IMR-90 (cell line): ENCODE results near the gene HCFC1. TPM values are rescaled to one million over a fixed set of nuclear protein-coding genes. Genes with fewer than 3 reads are reported as not detected.

Experiments
- ATAC-seq: fragments of 200-7000 bp; cut with Tn5 transposase; 2 replicates; pipeline ENCODE4 v1.9.1; 2020; ENCODE audit warnings: low read depth, mild to moderate bottlenecking, moderate library complexity
- BruUV-seq: library from RNA; stranded (reverse); fragments of 400-500 nt; replicated peaks from 2 replicates; lab custom pipeline; 2021; lab: Mats Ljungman, UMichigan
- CTCF ChIA-PET: fragments of 300-600 bp; formaldehyde crosslinking; extraction: SDS; loops from one replicate; lab custom pipeline; 2021; ENCODE audit warnings: antibody characterized with exemption; lab: Yijun Ruan, JAX
- POLR2A ChIA-PET: fragments of 300-600 bp; sonication (Branson Sonifier 250); formaldehyde crosslinking; loops from one replicate; lab custom pipeline; 2022; ENCODE audit warnings: antibody characterized with exemption; ENCODE audit not compliant: unreplicated experiment; lab: Charles Lee
- DNase-seq: peaks from one replicate; pipeline ENCODE4 v3.0.0; 2013
- H2AFZ ChIP-seq: replicated peaks from 2 replicates; pipeline ENCODE3; 2013; ENCODE audit warnings: low read length, mild to moderate bottlenecking; ENCODE audit not compliant: poor library complexity
- H2AK5ac ChIP-seq: 2 replicates; pipeline ENCODE4 v1.6.1; 2013; ENCODE audit warnings: low read depth, low read length, inconsistent platforms
- H2AK9ac ChIP-seq: replicated peaks from 2 replicates; pipeline ENCODE3; 2013; ENCODE audit warnings: mild to moderate bottlenecking, low read depth, low read length, moderate library complexity; ENCODE audit not compliant: poor library complexity
- H2BK120ac ChIP-seq: 2 replicates; pipeline ENCODE4 v1.6.1; 2013; ENCODE audit warnings: low read depth, low read length, inconsistent platforms
- H2BK15ac ChIP-seq: 3 replicates; pipeline ENCODE4 v1.6.1; 2013; ENCODE audit warnings: low read depth, low read length, inconsistent platforms
- H2BK20ac ChIP-seq: 2 replicates; pipeline ENCODE4 v1.6.1; 2013; ENCODE audit warnings: low read depth, mild to moderate bottlenecking, inconsistent platforms, low read length, moderate library complexity
- H2BK5ac ChIP-seq: 2 replicates; pipeline ENCODE4 v1.6.1; 2013; ENCODE audit warnings: mild to moderate bottlenecking, low read depth, low read length, inconsistent platforms; ENCODE audit not compliant: poor library complexity, severe bottlenecking
- H3K14ac ChIP-seq: replicated peaks from 2 replicates; pipeline ENCODE4 v1.6.1; 2013; ENCODE audit warnings: low read depth, low read length, inconsistent platforms
- H3K18ac ChIP-seq: 2 replicates; pipeline ENCODE4 v1.6.1; 2013; ENCODE audit warnings: low read depth, low read length, control low read depth
- H3K23ac ChIP-seq: 2 replicates; pipeline ENCODE4 v1.6.1; 2013; ENCODE audit warnings: low read depth, low read length, inconsistent platforms
- H3K27ac ChIP-seq: 2 replicates; pipeline ENCODE4 v1.5.1; 2013; ENCODE audit warnings: mild to moderate bottlenecking, control low read depth, low read length; ENCODE audit not compliant: insufficient read depth
- H3K27me3 ChIP-seq: 2 replicates; pipeline ENCODE4 v1.6.1; 2013; ENCODE audit warnings: low read length; ENCODE audit not compliant: control insufficient read depth, insufficient read depth
- H3K36me3 ChIP-seq: 2 replicates; pipeline ENCODE4 v1.6.1; 2013; ENCODE audit warnings: low read length, mixed read lengths; ENCODE audit not compliant: control insufficient read depth, insufficient read depth
- H3K4ac ChIP-seq: 2 replicates; pipeline ENCODE4 v1.6.1; 2013; ENCODE audit warnings: low read depth, low read length, inconsistent platforms
- H3K4me1 ChIP-seq: 2 replicates; pipeline ENCODE4 v1.6.1; 2013; ENCODE audit warnings: low read length, mixed read lengths; ENCODE audit not compliant: control insufficient read depth, insufficient read depth
- H3K4me2 ChIP-seq: 2 replicates; pipeline ENCODE4 v1.6.1; 2013; ENCODE audit warnings: low read depth, mild to moderate bottlenecking, control low read depth, low read length, moderate library complexity
- H3K4me3 ChIP-seq: 2 replicates; pipeline ENCODE4 v1.5.1; 2013; ENCODE audit warnings: low read depth, mild to moderate bottlenecking, control low read depth, low read length, moderate library complexity; ENCODE audit not compliant: insufficient read depth
- H3K56ac ChIP-seq: 2 replicates; pipeline ENCODE4 v1.6.1; 2013; ENCODE audit warnings: low read length, inconsistent platforms; ENCODE audit not compliant: insufficient read depth; ENCODE audit errors: extremely low read depth
- H3K79me1 ChIP-seq, 2 experiments: 2 replicates each; pipeline ENCODE4 v1.6.1; 2013; ENCODE audit warnings: low read length in 2 of 2, inconsistent platforms in 1 of 2, low read depth in 1 of 2
- H3K9ac ChIP-seq: 2 replicates; pipeline ENCODE4 v1.6.1; 2013; ENCODE audit warnings: low read depth, low read length, control low read depth
- H3K9me1 ChIP-seq: 2 replicates; pipeline ENCODE4 v1.6.1; 2013; ENCODE audit warnings: low read length, inconsistent platforms; ENCODE audit not compliant: insufficient read depth
- H3K9me3 ChIP-seq: 2 replicates; pipeline ENCODE4 v1.6.1; 2013; ENCODE audit warnings: low read length; ENCODE audit not compliant: control insufficient read depth, insufficient read depth
- H4K20me1 ChIP-seq: 2 replicates; pipeline ENCODE4 v1.6.1; 2013; ENCODE audit warnings: low read length, inconsistent platforms; ENCODE audit not compliant: insufficient read depth
- H4K5ac ChIP-seq: 2 replicates; pipeline ENCODE4 v1.6.1; 2013; ENCODE audit warnings: mild to moderate bottlenecking, low read depth, low read length, control low read depth
- H4K8ac ChIP-seq, 2 experiments: 2 replicates each; pipeline ENCODE4 v1.6.1; 2013; ENCODE audit warnings: low read depth in 2 of 2, low read length in 2 of 2, control low read depth in 1 of 2, inconsistent platforms in 1 of 2
- H4K91ac ChIP-seq: 2 replicates; pipeline ENCODE4 v1.6.1; 2013; ENCODE audit warnings: low read depth, low read length, inconsistent platforms; ENCODE audit not compliant: insufficient read depth
- CEBPB ChIP-seq: IDR thresholded peaks from 2 replicates; pipeline ENCODE4 v1.6.1; 2012; ENCODE audit warnings: low read depth, low read length, improper control_type of control experiment
- CHD1 ChIP-seq: IDR thresholded peaks from 2 replicates; pipeline ENCODE4 v1.6.1; 2012; ENCODE audit warnings: low read depth, low read length, improper control_type of control experiment
- FOS ChIP-seq: fragments of 150-350 bp; IDR thresholded peaks from 2 replicates; pipeline ENCODE4 v1.6.1; 2016; ENCODE audit warnings: low read depth, low read length
- MAFK ChIP-seq: IDR thresholded peaks from 2 replicates; pipeline ENCODE4 v1.6.1; 2012; ENCODE audit warnings: low read depth, low read length, improper control_type of control experiment
- MAZ ChIP-seq: IDR thresholded peaks from 2 replicates; pipeline ENCODE4 v1.6.1; 2012; ENCODE audit warnings: low read depth, mild to moderate bottlenecking, low read length, improper control_type of control experiment, moderate library complexity, borderline replicate concordance
- MXI1 ChIP-seq: IDR thresholded peaks from 2 replicates; pipeline ENCODE4 v1.6.1; 2012; ENCODE audit warnings: low read depth, mild to moderate bottlenecking, low read length, moderate library complexity, borderline replicate concordance
- NFE2L2 ChIP-seq: fragments of 150-350 bp; IDR thresholded peaks from 2 replicates; pipeline ENCODE4 v1.6.1; 2016; ENCODE audit warnings: low read depth, mild to moderate bottlenecking, low read length
- POLR2A ChIP-seq: IDR thresholded peaks from 2 replicates; pipeline ENCODE4 v1.6.1; 2012; ENCODE audit warnings: mild to moderate bottlenecking, low read depth, low read length
- RAD21 ChIP-seq: IDR thresholded peaks from 2 replicates; pipeline ENCODE4 v1.6.1; 2012; ENCODE audit warnings: low read length, improper control_type of control experiment
- RCOR1 ChIP-seq: IDR thresholded peaks from 2 replicates; pipeline ENCODE4 v1.6.1; 2012; ENCODE audit warnings: mild to moderate bottlenecking, low read length, improper control_type of control experiment; ENCODE audit not compliant: insufficient replicate concordance
- RFX5 ChIP-seq: IDR thresholded peaks from 2 replicates; pipeline ENCODE4 v1.8.0; 2012; ENCODE audit warnings: low read depth, mild to moderate bottlenecking, low read length, moderate library complexity
- SMC3 ChIP-seq: fragments of 150-350 bp; IDR thresholded peaks from 2 replicates; pipeline ENCODE4 v1.6.1; 2016; ENCODE audit warnings: low read depth, mild to moderate bottlenecking, antibody characterized with exemption, low read length, moderate library complexity
- WGBS, 2 experiments: methylation state at CpG; one replicate each; pipeline versions ENCODE4 v1.1.5 to v1.1.7; 2013; ENCODE audit warnings: missing lambda C conversion rate in 2 of 2; ENCODE audit not compliant: insufficient read length in 1 of 2; ENCODE audit errors: extremely low coverage in 2 of 2; 5-methylcytosine and 5-hydroxymethylcytosine counted together
- dilution Hi-C: fragments of 300-500 bp; cut with HindIII; formaldehyde crosslinking; loops from one replicate; pipeline ENCODE4 v1.14.3; 2018; ENCODE audit warnings: low sequenced_read_pairs; ENCODE audit not compliant: unreplicated experiment
- in situ Hi-C: fragments of 300-500 bp; cut with MboI; formaldehyde crosslinking; loops from 3 replicates; pipeline ENCODE4 v1.14.3; 2019; ENCODE audit warnings: low sequenced_read_pairs, inconsistent platforms, mixed read lengths
- intact Hi-C: fragments of 100-400 bp; cut with micrococcal nuclease; formaldehyde crosslinking; loops from 2 replicates; pipeline ENCODE4 v1.10.0; 2022
- polyA plus RNA-seq, 3 experiments: library from polyadenylated mRNA; depleted of rRNA; stranded (reverse); fragments of >200 nt; gene quantifications; 2 replicates each; pipeline ENCODE4 v1.2.3, GENCODE V29; 2012; ENCODE audit warnings: low replicate concordance in 1 of 3
- total RNA-seq: library from RNA; depleted of rRNA; stranded (reverse); fragments of >200 nt; gene quantifications from 2 replicates; pipeline ENCODE4 v1.2.3, GENCODE V29; 2012
- TF ChIP-seq, protein P1 (sequence below): fragments of 150-350 bp; IDR thresholded peaks from 2 replicates; pipeline ENCODE4 v1.6.1; 2016; ENCODE audit warnings: low read depth, mild to moderate bottlenecking, low read length, moderate library complexity, borderline replicate concordance
- TF ChIP-seq, protein P2 (sequence below): fragments of 150-350 bp; IDR thresholded peaks from 2 replicates; pipeline ENCODE4 v1.6.1; 2017; ENCODE audit warnings: mild to moderate bottlenecking, antibody characterized with exemption, low read length, low read depth
- TF ChIP-seq, protein P3 (sequence below): conservative IDR thresholded peaks from 2 replicates; pipeline ENCODE4 v1.5.1; 2012; ENCODE audit warnings: mild to moderate bottlenecking, low read depth, low read length, improper control_type of control experiment

HCFC1 gene
- total and polyA plus RNA-seq, 2 of the 4 experiments (the other 2 are of a cell fraction) = 3.2 to 17.6 TPM

DNA sequence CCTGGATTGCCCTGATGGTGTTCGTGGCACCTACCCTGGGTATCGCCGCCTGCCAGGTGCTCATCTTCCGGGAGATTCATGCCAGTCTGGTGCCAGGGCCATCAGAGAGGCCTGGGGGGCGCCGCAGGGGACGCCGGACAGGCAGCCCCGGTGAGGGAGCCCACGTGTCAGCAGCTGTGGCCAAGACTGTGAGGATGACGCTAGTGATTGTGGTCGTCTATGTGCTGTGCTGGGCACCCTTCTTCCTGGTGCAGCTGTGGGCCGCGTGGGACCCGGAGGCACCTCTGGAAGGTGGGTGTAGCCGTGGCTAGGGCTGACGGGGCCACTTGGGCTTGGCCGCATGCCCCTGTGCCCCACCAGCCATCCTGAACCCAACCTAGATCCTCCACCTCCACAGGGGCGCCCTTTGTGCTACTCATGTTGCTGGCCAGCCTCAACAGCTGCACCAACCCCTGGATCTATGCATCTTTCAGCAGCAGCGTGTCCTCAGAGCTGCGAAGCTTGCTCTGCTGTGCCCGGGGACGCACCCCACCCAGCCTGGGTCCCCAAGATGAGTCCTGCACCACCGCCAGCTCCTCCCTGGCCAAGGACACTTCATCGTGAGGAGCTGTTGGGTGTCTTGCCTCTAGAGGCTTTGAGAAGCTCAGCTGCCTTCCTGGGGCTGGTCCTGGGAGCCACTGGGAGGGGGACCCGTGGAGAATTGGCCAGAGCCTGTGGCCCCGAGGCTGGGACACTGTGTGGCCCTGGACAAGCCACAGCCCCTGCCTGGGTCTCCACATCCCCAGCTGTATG lies 65.3 kb downstream of the HCFC1 start:
- no peak overlapping the region for H3K23ac ChIP-seq
- intact Hi-C loops (no loop called here), in situ Hi-C loops (loop anchor here (25.0 kb wide), 1 partner anchor 944 kb away; no protein-coding TSS in a partner anchor), dilution Hi-C loops (no loop called here)
- H3K14ac ChIP-seq = no peak overlapping the region
- no peak overlapping the region for H2AFZ ChIP-seq
- ChIA-PET CTCF (no interaction called here), POLR2A (no interaction called here)
- H3K4ac ChIP-seq = no peak overlapping the region
- no peak overlapping the region for H2AK9ac ChIP-seq
- H3K36me3 ChIP-seq = no peaks in the 10 kb centered on the region
- ATAC-seq (no peak), DNase-seq (no peak)
- no peaks in the 10 kb centered on the region for H3K79me1 ChIP-seq
- no peaks in the 10 kb centered on the region; the same call in 1 of the 2 replicates for H4K20me1 ChIP-seq
- H3K18ac ChIP-seq = no peak overlapping the region
- H3K27me3 ChIP-seq = peaks cover 6% of the 10 kb centered on the region
- no peak overlapping the region for H3K4me2 ChIP-seq
- no peak overlapping the region for H3K56ac ChIP-seq
- no peak overlapping the region for H4K5ac ChIP-seq
- H3K9me3 ChIP-seq = no peaks in the 10 kb centered on the region; the same call in 1 of the 2 replicates
- peaks cover 5% of the 10 kb centered on the region; the same call in 1 of the 2 replicates for H3K4me1 ChIP-seq
- no peak overlapping the region for H3K4me3 ChIP-seq
- H2AK5ac ChIP-seq = no peak overlapping the region
- BruUV-seq = no TSS peak
- no peak overlapping the region for H3K9ac ChIP-seq
- H3K27ac ChIP-seq = no peak overlapping the region
- no peak overlapping the region for H4K91ac ChIP-seq
- no peak overlapping the region for H2BK20ac ChIP-seq
- H4K8ac ChIP-seq = no peak overlapping the region
- H2BK120ac ChIP-seq = no peak overlapping the region
- no peak overlapping the region for H2BK15ac ChIP-seq
- peaks cover 3% of the 10 kb centered on the region for H3K9me1 ChIP-seq
- no peak overlapping the region for H2BK5ac ChIP-seq
- WGBS, 2 experiments = 65% methylated on average over 17 of the region's 27 CpGs; no CpG with 5 or more reads in 1 of the 2 experiments
- TF ChIP-seq FOS = no peak
- no peak for TF ChIP-seq POLR2A
- TF ChIP-seq MAZ = no peak
- TF ChIP-seq, protein P1, sequence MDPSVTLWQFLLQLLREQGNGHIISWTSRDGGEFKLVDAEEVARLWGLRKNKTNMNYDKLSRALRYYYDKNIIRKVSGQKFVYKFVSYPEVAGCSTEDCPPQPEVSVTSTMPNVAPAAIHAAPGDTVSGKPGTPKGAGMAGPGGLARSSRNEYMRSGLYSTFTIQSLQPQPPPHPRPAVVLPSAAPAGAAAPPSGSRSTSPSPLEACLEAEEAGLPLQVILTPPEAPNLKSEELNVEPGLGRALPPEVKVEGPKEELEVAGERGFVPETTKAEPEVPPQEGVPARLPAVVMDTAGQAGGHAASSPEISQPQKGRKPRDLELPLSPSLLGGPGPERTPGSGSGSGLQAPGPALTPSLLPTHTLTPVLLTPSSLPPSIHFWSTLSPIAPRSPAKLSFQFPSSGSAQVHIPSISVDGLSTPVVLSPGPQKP = no peak
- TF ChIP-seq MXI1 = no peak
- TF ChIP-seq, protein P2, sequence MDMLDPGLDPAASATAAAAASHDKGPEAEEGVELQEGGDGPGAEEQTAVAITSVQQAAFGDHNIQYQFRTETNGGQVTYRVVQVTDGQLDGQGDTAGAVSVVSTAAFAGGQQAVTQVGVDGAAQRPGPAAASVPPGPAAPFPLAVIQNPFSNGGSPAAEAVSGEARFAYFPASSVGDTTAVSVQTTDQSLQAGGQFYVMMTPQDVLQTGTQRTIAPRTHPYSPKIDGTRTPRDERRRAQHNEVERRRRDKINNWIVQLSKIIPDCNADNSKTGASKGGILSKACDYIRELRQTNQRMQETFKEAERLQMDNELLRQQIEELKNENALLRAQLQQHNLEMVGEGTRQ = no peak
- no peak for TF ChIP-seq RCOR1
- no peak for TF ChIP-seq NFE2L2
- TF ChIP-seq, protein P3, sequence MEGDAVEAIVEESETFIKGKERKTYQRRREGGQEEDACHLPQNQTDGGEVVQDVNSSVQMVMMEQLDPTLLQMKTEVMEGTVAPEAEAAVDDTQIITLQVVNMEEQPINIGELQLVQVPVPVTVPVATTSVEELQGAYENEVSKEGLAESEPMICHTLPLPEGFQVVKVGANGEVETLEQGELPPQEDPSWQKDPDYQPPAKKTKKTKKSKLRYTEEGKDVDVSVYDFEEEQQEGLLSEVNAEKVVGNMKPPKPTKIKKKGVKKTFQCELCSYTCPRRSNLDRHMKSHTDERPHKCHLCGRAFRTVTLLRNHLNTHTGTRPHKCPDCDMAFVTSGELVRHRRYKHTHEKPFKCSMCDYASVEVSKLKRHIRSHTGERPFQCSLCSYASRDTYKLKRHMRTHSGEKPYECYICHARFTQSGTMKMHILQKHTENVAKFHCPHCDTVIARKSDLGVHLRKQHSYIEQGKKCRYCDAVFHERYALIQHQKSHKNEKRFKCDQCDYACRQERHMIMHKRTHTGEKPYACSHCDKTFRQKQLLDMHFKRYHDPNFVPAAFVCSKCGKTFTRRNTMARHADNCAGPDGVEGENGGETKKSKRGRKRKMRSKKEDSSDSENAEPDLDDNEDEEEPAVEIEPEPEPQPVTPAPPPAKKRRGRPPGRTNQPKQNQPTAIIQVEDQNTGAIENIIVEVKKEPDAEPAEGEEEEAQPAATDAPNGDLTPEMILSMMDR = no peak
- no peak for TF ChIP-seq SMC3
- no peak for TF ChIP-seq MAFK
- TF ChIP-seq RAD21 = no peak
- TF ChIP-seq CEBPB = no peak
- TF ChIP-seq RFX5 = no peak
- no peak for TF ChIP-seq CHD1
